HepG2 (cell line): ENCODE results near the gene PRR35. TPM values are rescaled to one million over a fixed set of nuclear protein-coding genes. Genes with fewer than 3 reads are reported as not detected.

Experiments used
- ATAC-seq: fragments of 200-7000 bp; cut with Tn5 transposase; 3 replicates; pipeline ENCODE4 v1.9.1; 2020; ENCODE audit warnings: mild to moderate bottlenecking, moderate library complexity
- BruUV-seq: library from RNA; stranded (reverse); fragments of 400-500 nt; replicated peaks from 2 replicates; lab custom pipeline; 2021; lab: Mats Ljungman, UMichigan
- CTCF ChIA-PET: fragments of 300-600 bp; formaldehyde crosslinking; extraction: SDS; loops from one replicate; lab custom pipeline; 2021; ENCODE audit warnings: low total read pairs, inconsistent platforms, low intra/inter-chr PET ratio; lab: Yijun Ruan, JAX
- POLR2A ChIA-PET: fragments of 350-600 bp; sonication (Branson Sonifier 250); formaldehyde crosslinking; loops from one replicate; lab custom pipeline; 2020; ENCODE audit warnings: antibody characterized with exemption, inconsistent platforms; lab: Yijun Ruan, JAX
- DNase-seq: peaks from one replicate; pipeline ENCODE4 v3.0.0-alpha.2; 2015; ENCODE audit warnings: low spot score
- FAIRE-seq: peaks from 3 replicates; lab custom pipeline; 2011; peaks lifted over from hg19 to GRCh38; lab: Jason Lieb, UNC
- H2AFZ ChIP-seq: one replicate; pipeline ENCODE4 v1.6.1; 2011; ENCODE audit warnings: low read length, inconsistent platforms
- H3K27ac ChIP-seq: fragments of 300-600 bp; 3 replicates; pipeline ENCODE4 v1.8.0; 2011; ENCODE audit warnings: mixed run types, mild to moderate bottlenecking, mixed read lengths, low read length, inconsistent platforms; ENCODE audit not compliant: insufficient read depth; ENCODE audit errors: extremely low read length
- H3K27me3 ChIP-seq, 2 experiments: fragments of 200-600 bp in 1 of 2; 2 replicates in 1 of 2; 3 replicates in 1 of 2; pipeline versions ENCODE4 v1.6.0 to v1.8.0; 2011; ENCODE audit warnings: low read length in 2 of 2, mild to moderate bottlenecking in 2 of 2, moderate library complexity in 2 of 2, inconsistent platforms in 1 of 2; ENCODE audit not compliant: insufficient read depth in 2 of 2, control insufficient read depth in 1 of 2
- H3K36me3 ChIP-seq, 2 experiments: fragments of 200-600 bp in 1 of 2; replicated peaks in 1 of 2; 2 replicates in 1 of 2; 3 replicates in 1 of 2; pipeline versions ENCODE4 v1.5.1 to v1.8.0; 2011; ENCODE audit warnings: low read length in 2 of 2, inconsistent platforms in 1 of 2; ENCODE audit not compliant: insufficient read depth in 2 of 2, control insufficient read depth in 1 of 2
- H3K4me1 ChIP-seq: 2 replicates; pipeline ENCODE4 v1.5.1; 2012; ENCODE audit warnings: low read length, inconsistent platforms; ENCODE audit not compliant: insufficient read depth
- H3K4me2 ChIP-seq: 2 replicates; pipeline ENCODE4 v1.6.0; 2011; ENCODE audit warnings: low read depth, low read length, inconsistent platforms
- H3K4me3 ChIP-seq, 3 experiments: fragments of 200-600 bp in 1 of 3; sonication (generic), shearing (Covaris generic) in 1 of 3; replicated peaks in 1 of 3; 2 replicates each; pipeline ENCODE4 v1.5.1; 2011 to 2016; ENCODE audit warnings: low read length in 3 of 3, inconsistent platforms in 2 of 3, low read depth in 2 of 3, mild to moderate bottlenecking in 2 of 3, control low read depth in 1 of 3, mixed read lengths in 1 of 3; ENCODE audit not compliant: insufficient read depth in 1 of 3
- H3K79me2 ChIP-seq: one replicate; pipeline ENCODE4 v1.6.1; 2011; ENCODE audit warnings: low read length, inconsistent platforms; ENCODE audit not compliant: insufficient read depth
- H3K9ac ChIP-seq: 2 replicates; pipeline ENCODE4 v1.6.0; 2011; ENCODE audit warnings: mild to moderate bottlenecking, low read depth, low read length, inconsistent platforms; ENCODE audit not compliant: insufficient read depth
- H3K9me3 ChIP-seq: 2 replicates; pipeline ENCODE4 v1.5.1; 2012; ENCODE audit warnings: mild to moderate bottlenecking, low read length
- H4K20me1 ChIP-seq: 2 replicates; pipeline ENCODE4 v1.6.0; 2011; ENCODE audit warnings: inconsistent platforms, mild to moderate bottlenecking, low read length, moderate library complexity; ENCODE audit not compliant: insufficient read depth
- ATF2 ChIP-seq: sonication (generic); formaldehyde crosslinking; IDR thresholded peaks from 2 replicates; pipeline ENCODE4 v1.4.0; 2020; ENCODE audit warnings: missing genetic modification reagents
- GABPA ChIP-seq, 2 experiments: IDR thresholded peaks; 2 replicates each; pipeline ENCODE4 v1.6.1; 2011 to 2016; ENCODE audit warnings: low read depth in 2 of 2, low read length in 1 of 2, missing biosample characterization in 1 of 2, missing genetic modification characterization in 1 of 2
- GPN1 ChIP-seq: sonication (generic); formaldehyde crosslinking; IDR thresholded peaks from 2 replicates; pipeline ENCODE4 v1.5.1; 2020; ENCODE audit warnings: missing genetic modification reagents, borderline replicate concordance
- HNF1A ChIP-seq, 2 experiments: sonication (generic) in 1 of 2; formaldehyde crosslinking in 1 of 2; IDR thresholded peaks; 2 replicates each; pipeline versions ENCODE4 v1.4.0 to v1.6.1; 2016 to 2020; ENCODE audit warnings: borderline replicate concordance in 1 of 2, low read depth in 1 of 2, mild to moderate bottlenecking in 1 of 2, missing genetic modification reagents in 1 of 2
- KLF6 ChIP-seq: IDR thresholded peaks from 2 replicates; pipeline ENCODE4 v1.8.0; 2016; ENCODE audit warnings: missing biosample characterization, missing genetic modification reagents
- MBD4 ChIP-seq: IDR thresholded peaks from 2 replicates; pipeline ENCODE4 v1.6.1; 2012; ENCODE audit warnings: low read length, inconsistent platforms, borderline replicate concordance
- MEIS1 ChIP-seq: sonication (generic); formaldehyde crosslinking; IDR thresholded peaks from 2 replicates; pipeline ENCODE4 v1.9.0; 2021; ENCODE audit warnings: mild to moderate bottlenecking, missing genetic modification reagents, moderate library complexity, borderline replicate concordance
- SATB2 ChIP-seq: sonication (generic); formaldehyde crosslinking; IDR thresholded peaks from 2 replicates; pipeline ENCODE4 v1.5.0; 2020; ENCODE audit warnings: missing genetic modification reagents
- SIN3B ChIP-seq: fragments of 150-350 bp; IDR thresholded peaks from 2 replicates; pipeline ENCODE4 v1.6.1; 2014; ENCODE audit warnings: low read length
- ZNF333 ChIP-seq: sonication (generic); formaldehyde crosslinking; IDR thresholded peaks from 2 replicates; pipeline ENCODE4 v1.4.0; 2020; ENCODE audit warnings: mild to moderate bottlenecking, missing genetic modification reagents, borderline replicate concordance
- ZNF740 ChIP-seq: sonication (generic); formaldehyde crosslinking; IDR thresholded peaks from 2 replicates; pipeline ENCODE4 v1.4.0; 2020; ENCODE audit warnings: missing genetic modification reagents
- ZNF768 ChIP-seq: sonication (generic); formaldehyde crosslinking; IDR thresholded peaks from 2 replicates; pipeline ENCODE4 v1.4.0; 2020; ENCODE audit warnings: missing genetic modification reagents
- WGBS: methylation state at CpG from one replicate; pipeline ENCODE4 v1.1.6; 2017; ENCODE audit warnings: low lambda C conversion rate; 5-methylcytosine and 5-hydroxymethylcytosine counted together
- in situ Hi-C: cut with HindIII; loops from 2 replicates; pipeline ENCODE4 v1.10.0; 2017; ENCODE audit warnings: low pct_unique_long_range_greater_than_20kb; ENCODE audit not compliant: extremely low pct_ligation_motif_present
- intact Hi-C: fragments of 100-400 bp; cut with micrococcal nuclease; formaldehyde crosslinking; loops from one replicate; pipeline ENCODE4 v1.10.0; 2022; ENCODE audit not compliant: unreplicated experiment
- polyA plus RNA-seq, 8 experiments: library from polyadenylated mRNA; depleted of rRNA in 3 of 8; stranded (reverse) in 7 of 8; unstranded in 1 of 8; fragments of >200 nt; fragmentation: Illumina TruSeq in 4 of 8; extraction: Trizol in 4 of 8; gene quantifications; 2 replicates each; pipeline versions ENCODE4 v1.2.1 to v1.2.3, GENCODE V29; 2011 to 2016; ENCODE audit warnings: low read depth in 4 of 8, missing spikeins in 1 of 8, mixed read lengths in 1 of 8; ENCODE audit not compliant: insufficient read depth in 1 of 8
- total RNA-seq, 5 experiments: library from RNA; depleted of rRNA; stranded (reverse); fragments of >200 nt; fragmentation: Illumina TruSeq; extraction: Trizol; gene quantifications; 2 replicates each; pipeline ENCODE4 v1.2.3, GENCODE V29; 2016; ENCODE audit warnings: low read depth in 1 of 5

Gene PRR35
- total and polyA plus RNA-seq, 2 of the 13 experiments (the other 11 are each of a cell fraction or from before 2014, with no cell fraction given), result 0.07 to 0.16 TPM

GRCh38 chr16:603933-604332 is 43.7 kb downstream of the PRR35 start:
- Histone ChIP-seq H2AFZ (no peak overlapping the region), H3K27me3 (no peaks in the 10 kb centered on the region), H3K36me3 (peaks cover 1 to 7% of the 10 kb centered on the region in 2 experiments; a peak in 4 of 5 replicates), H3K79me2 (peaks cover 8% of the 10 kb centered on the region), H3K27ac (no peak overlapping the region), H3K9ac (no peak overlapping the region), H4K20me1 (no peaks in the 10 kb centered on the region), H3K4me1 (no peaks in the 10 kb centered on the region), H3K9me3 (no peaks in the 10 kb centered on the region), H3K4me3 (no peak overlapping the region), H3K4me2 (no peak overlapping the region)
- FAIRE-seq, result no peak
- no peak for ATAC-seq
- 93% methylated on average over 5 of the region's 5 CpGs for WGBS
- CTCF ChIA-PET, result no interaction called here
- in situ Hi-C loops, result no loop called here
- intact Hi-C loops, result no loop called here
- BruUV-seq, result no TSS peak
- TF ChIP-seq GPN1 (CRISPR knock-in tag) (no peak), KLF6 (CRISPR knock-in tag) (no peak), ZNF740 (CRISPR knock-in tag) (no peak), MBD4 (no peak), SATB2 (CRISPR knock-in tag) (no peak), ZNF333 (CRISPR knock-in tag) (no peak), GABPA (IDR thresholded peaks at IDR 0.05; ENCODE audit: low read depth, low read length) (no peak), GABPA (CRISPR knock-in tag; IDR thresholded peaks at IDR 0.05; ENCODE audit: low read depth) (no peak), HNF1A (IDR thresholded peaks at IDR 0.05; ENCODE audit: low read depth) (no peak), HNF1A (CRISPR knock-in tag; IDR thresholded peaks at IDR 0.05; ENCODE audit: borderline replicate concordance) (no peak), ATF2 (CRISPR knock-in tag) (no peak), ZNF768 (CRISPR knock-in tag) (no peak), MEIS1 (CRISPR knock-in tag) (no peak), SIN3B (no peak)
- POLR2A ChIA-PET, result no interaction called here
- no peak for DNase-seq
